HG02938 (cell line): Measurements from ENCODE around the gene ATAD2B.

Experiments
- ATAC-seq: cut with Tn5 transposase; IDR thresholded peaks from one replicate; pipeline ENCODE4 v1.9.1; 2021; ENCODE audit warnings: mild to moderate bottlenecking, moderate library complexity; ENCODE audit not compliant: unreplicated experiment

Gene ATAD2B

GRCh38 chr2:23838996-23839395 lies 87.9 kb downstream of the ATAD2B start:
- no peak for ATAC-seq

DNA sequence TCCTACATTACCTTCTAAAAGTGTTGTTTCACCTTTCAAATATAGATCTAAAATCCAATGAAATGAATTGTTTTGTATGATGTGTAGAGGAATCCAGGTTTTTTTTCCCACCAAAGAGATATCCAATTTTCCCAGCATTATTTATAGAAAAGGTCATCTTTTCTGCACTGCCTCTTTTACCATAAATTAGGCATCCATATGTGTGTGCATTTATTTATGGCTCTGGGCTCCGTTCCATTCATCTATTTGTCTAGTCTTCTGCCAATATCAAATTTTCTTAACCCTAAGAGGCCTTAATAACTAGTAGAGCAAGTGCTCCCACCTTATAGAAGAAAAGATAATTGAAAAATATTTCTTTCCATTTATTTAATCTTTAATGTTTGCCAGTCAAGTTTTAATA lies 88.3 kb downstream of the ATAD2B start:
- no peak for ATAC-seq

DNA sequence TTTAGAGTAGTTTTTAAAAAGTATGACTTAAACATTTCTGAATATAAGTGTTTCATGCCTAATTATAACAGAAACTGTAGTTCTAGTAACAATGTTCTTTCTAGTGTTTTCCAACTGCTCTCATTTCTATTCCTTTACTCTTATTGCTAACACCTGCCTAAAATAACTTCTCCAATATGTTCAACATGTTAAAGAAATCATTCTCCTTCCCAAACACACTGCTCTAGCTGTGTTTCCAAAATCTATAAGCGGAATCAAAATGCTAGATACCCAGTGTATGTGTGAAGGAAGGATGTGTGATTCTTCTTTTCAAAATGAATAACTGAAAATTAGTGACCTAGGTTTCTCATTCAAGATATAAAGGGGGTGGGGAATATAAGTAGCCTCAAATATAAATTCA lies 89.1 kb downstream of the ATAD2B start:
- ATAC-seq, result no peak

DNA sequence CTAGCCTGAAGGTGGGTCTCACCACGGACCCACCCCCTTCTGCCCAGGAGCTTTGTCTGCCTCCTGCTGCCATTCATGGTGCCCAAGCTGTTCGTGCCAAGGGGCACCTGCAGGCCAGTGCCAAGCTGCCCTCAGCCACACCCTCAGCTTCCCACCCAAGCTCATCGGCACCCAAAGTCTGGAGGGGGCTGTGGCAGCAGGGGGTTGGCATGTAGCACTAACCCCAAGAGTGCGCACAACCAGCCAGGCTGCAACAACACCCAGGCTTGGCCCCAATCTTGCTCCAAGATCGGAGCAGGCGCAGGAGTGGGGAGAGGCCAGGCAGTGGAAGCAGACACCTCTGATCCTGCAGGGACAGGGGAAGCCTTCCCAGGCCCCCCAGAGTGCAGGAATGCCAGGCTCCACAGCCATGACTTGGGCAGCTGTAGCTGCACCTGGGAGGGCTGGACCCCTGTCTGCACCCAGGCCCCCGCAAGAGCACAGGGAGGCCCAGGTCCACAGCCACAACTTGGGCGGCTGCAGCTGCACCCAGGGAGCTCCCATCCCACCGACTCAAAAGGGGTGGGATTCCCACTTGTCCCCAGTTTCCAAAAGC lies 89.9 kb downstream of the ATAD2B start:
- ATAC-seq, result no peak

GRCh38 chr2:23836505-23836904 lies 90.4 kb downstream of the ATAD2B start:
- ATAC-seq, result no peak

DNA sequence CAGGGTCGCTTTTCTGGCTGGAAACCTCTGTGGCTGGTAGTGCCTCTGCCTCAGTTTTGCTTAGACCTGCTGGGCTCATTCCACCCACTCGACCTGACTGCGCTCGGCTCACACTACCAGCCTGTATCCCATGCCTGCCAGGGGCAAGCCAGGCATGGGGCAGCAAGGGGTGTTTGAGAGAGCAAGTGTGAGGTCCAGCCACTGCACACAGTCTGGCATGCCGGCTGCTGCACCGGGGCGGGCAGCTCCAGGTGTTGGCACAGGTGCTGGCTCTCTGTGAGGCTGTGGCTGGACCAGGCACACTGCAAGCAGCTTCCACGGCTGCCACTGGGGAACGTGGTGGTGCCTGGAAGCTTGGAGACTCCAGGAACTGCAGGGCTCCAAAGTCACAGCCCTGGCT lies 90.9 kb downstream of the ATAD2B start:
- no peak for ATAC-seq

DNA sequence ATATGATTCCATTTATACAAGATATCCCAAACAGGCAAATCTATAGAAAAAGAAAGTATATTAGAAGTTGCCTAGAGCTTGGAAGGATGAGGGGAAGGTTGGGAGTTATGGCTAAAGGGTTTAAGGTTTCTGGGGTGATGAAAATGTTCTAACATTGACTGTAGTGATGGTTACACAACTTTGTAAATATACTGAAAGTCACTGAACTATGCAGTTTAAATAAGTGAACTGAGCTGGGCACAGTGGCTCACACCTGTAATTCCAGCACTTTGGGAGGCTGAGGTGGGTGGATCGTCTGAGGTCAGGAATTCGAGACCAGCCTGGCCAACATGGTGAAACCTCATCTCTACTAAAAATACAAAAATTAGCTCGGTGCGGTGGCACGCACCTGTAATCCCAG lies 91.5 kb downstream of the ATAD2B start:
- no peak for ATAC-seq

DNA sequence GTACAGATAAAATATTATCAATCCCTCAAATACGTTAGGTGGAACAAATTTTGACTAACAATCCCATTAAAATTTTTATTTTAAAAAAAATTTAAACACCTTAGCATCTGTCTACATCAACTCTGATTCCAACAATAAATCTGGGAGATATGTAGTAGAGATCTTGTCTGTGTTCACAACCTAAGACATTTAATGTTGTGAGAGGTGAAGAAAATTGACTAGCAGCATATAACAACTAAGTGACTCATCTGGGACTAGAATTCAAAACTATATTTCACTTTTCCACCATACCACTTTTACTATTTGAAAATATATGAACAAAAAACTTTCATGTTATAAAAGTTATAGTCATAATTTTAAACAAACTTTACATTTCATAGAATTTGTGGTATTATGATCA lies 97.9 kb downstream of the ATAD2B start:
- ATAC-seq, result no peak

- no peak for ATAC-seq
Observed at GRCh38 chr2:23828256-23828980, 98.5 kb downstream of the ATAD2B start.

GRCh38 chr2:23827287-23827686 lies 99.6 kb downstream of the ATAD2B start:
- ATAC-seq, result no peak

- no peak for ATAC-seq
Observed at GRCh38 chr2:23826771-23827170, 100.2 kb downstream of the ATAD2B start.

DNA sequence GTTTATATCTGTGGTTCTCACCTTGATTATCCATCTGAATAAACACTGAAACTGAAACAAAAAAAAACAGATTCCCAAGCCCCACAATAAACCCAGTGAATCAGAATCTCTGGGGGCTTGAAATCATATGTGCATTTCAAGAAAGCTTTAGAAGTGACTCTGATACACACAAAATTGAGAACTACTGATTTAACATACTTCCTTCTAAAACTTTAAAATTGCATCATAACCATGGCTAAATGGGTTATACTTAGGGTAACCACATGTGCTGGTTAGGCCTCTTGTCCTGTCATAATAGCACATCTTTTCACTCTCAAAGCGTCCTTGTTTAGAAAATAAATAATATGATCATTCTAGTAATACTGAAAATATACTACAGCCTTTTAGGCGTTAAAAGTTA lies 100.9 kb downstream of the ATAD2B start:
- no peak for ATAC-seq

DNA sequence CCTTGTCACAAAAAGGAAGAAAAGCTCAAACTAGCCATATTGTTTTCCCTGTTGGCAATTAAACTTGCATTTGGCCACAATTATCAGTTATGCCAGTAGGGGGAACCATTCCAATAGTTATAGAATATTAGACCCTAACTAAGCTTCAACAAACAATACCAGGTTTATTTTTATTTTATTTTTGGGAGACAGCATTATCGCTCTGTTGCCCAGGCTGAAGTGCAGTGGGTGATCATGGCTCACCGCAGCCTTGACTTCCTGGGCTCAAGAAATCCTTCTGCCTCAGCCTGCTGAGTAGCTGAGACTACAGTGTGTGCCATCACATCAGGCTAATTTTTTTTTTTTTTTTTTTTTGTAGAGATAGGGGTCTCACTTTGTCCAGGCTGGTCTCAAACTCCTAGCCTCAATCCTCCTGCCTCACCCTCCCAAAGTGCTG lies 102.1 kb downstream of the ATAD2B start:
- ATAC-seq, result no peak

GRCh38 chr2:23823863-23824262 lies 103.1 kb downstream of the ATAD2B start:
- ATAC-seq, result no peak

DNA sequence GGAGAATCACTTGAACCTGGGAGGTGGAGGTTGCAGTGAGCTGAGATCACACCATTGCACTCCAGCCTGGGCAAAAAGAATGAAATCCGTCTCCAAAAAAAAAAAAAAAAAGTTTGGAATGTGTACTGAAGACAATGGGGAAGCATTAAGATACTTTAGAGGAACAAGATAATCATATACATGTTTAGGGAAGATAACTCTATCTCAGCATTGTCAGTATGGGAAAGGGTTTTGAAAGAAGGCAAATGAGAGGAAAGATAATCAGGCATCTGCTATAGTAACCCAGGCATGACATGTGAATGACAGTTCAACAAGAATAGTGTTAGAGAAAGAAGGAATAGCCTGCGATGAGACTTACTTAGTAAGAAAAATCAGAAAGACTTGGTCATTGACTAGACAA lies 112.0 kb downstream of the ATAD2B start:
- no peak for ATAC-seq

GRCh38 chr2:23813438-23813837 lies 113.5 kb downstream of the ATAD2B start:
- no peak for ATAC-seq

- ATAC-seq, result no peak
Observed at GRCh38 chr2:23809150-23809549, 117.8 kb downstream of the ATAD2B start.

GRCh38 chr2:23806665-23807249 lies 120.2 kb downstream of the ATAD2B start:
- no peak for ATAC-seq

GRCh38 chr2:23806201-23806600 lies 120.7 kb downstream of the ATAD2B start:
- ATAC-seq, result no peak

DNA sequence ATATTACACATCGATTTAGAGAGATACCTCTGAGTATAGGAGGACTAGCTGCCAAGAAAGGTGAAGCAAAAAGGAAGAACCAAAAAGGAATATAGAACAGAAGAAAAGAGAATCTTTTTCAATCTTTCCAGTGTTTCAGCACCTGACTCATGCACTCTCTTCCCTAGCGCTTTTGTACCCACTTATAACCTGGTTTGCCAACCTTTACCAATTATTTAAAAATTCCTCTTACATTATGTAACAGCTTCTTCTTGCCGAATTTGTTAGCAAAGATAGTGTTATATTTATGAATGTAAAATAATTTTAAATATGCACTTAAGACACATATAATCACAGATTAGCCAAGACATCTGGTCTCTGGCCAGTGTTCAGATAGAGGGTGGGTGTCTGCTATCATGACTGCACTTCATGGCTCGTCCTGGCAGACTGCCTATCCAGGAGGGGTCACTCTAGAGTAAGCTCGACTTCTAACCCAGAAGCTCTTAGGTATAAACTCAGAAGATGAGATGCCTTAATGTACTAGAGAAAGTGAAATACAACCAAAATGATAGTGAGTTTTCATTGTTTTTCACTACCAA lies 122.9 kb downstream of the ATAD2B start:
- ATAC-seq, result no peak

- no peak for ATAC-seq
Observed at GRCh38 chr2:23803264-23803964, 123.5 kb downstream of the ATAD2B start.
